Left lung (tissue), 14 donors: ENCODE measurements around the gene CLASP1. TPM values are rescaled to one million over a fixed set of nuclear protein-coding genes. Genes with fewer than 3 reads are reported as not detected.

Source experiments
- ATAC-seq: fragments of 200-7000 bp; cut with Tn5 transposase; one replicate; pipeline ENCODE4 v1.9.1; 2020; ENCODE audit warnings: moderate library complexity
- DNase-seq, 4 donors: peaks; one replicate each; pipeline ENCODE4 v3.0.0-alpha.2; 2013 to 2020
- H3K27ac ChIP-seq, 2 donors: fragments of 200-600 bp; sonication (generic) in 1 of 2; one replicate each; pipeline versions ENCODE4 v1.5.0 to v1.8.0; 2020 to 2021
- H3K27me3 ChIP-seq, 2 donors: fragments of 200-600 bp; sonication (generic) in 1 of 2; one replicate each; pipeline versions ENCODE4 v1.5.0 to v1.8.0; 2020 to 2021
- H3K36me3 ChIP-seq, 2 donors: fragments of 200-600 bp; sonication (generic) in 1 of 2; one replicate each; pipeline versions ENCODE4 v1.5.0 to v1.8.0; 2020 to 2021
- H3K4me1 ChIP-seq, 2 donors: fragments of 200-600 bp; one replicate each; pipeline ENCODE4 v1.8.0; 2021
- H3K4me3 ChIP-seq, 2 donors: fragments of 200-600 bp; sonication (generic) in 1 of 2; one replicate each; pipeline versions ENCODE4 v1.5.0 to v1.8.0; 2020 to 2021; ENCODE audit warnings: mild to moderate bottlenecking in 1 of 2
- H3K9me3 ChIP-seq, 2 donors: fragments of 200-600 bp; sonication (generic) in 1 of 2; one replicate each; pipeline versions ENCODE4 v1.5.0 to v1.8.0; 2020 to 2021
- intact Hi-C, 2 donors: fragments of 100-400 bp; cut with DNase I; formaldehyde crosslinking; loops; one replicate each; pipeline versions ENCODE4 v1.11.2 to v1.14.2; 2022
- long read RNA-seq, 12 donors: library from polyadenylated mRNA in 2 of 12; unstranded in 2 of 12; transcript quantifications; one replicate each; pipeline ENCODE4 v2.0.0 and lab custom pipeline, GENCODE V29; 2019 to 2026
- polyA plus RNA-seq, 6 donors: library from polyadenylated mRNA; unstranded; fragments of 120-200 nt; gene quantifications; one replicate each; pipeline ENCODE4 v1.2.1, GENCODE V29; 2013; ENCODE audit not compliant: insufficient read length in 6 of 6
- total RNA-seq, 2 donors: library from RNA; stranded (reverse); fragmentation: NEBNext Ultra II Directional; extraction: Animal tissue kit (Norgen Biotek cat#: 25700); gene quantifications; one replicate each; pipeline ENCODE4 v1.2.1, GENCODE V29; 2021
- TF ChIP-seq, protein P1 (sequence below), 2 donors: fragments of 200-600 bp; sonication (generic) in 1 of 2; IDR thresholded peaks; one replicate each; pipeline versions ENCODE4 v1.5.0 to v1.8.0; 2021; ENCODE audit warnings: antibody characterized with exemption in 2 of 2
- donor health status: DM: no; HTN: yes; CAD: no.
- donor health status: DM: no; HTN: no; CAD: no.

CLASP1 gene
- total RNA-seq (10 to 100 TPM; 42.9 to 51.7 TPM), polyA plus RNA-seq (10 to 100 TPM; 43.2 to 52.1 (median 48.7) TPM)
- long read RNA-seq, donor 1, partial matches to known transcripts, result 14 of 14 reads
- long read RNA-seq, donor 1, other reads (novel, unspliced or antisense), result 0 of 14 reads
- long read RNA-seq, donor 2, partial matches to known transcripts, result 36 of 36 reads
- long read RNA-seq, donor 2, other reads (novel, unspliced or antisense), result 0 of 36 reads
- long read RNA-seq, donor 3, partial matches to known transcripts, result 75 of 75 reads
- long read RNA-seq, donor 3, other reads (novel, unspliced or antisense), result 0 of 75 reads
- long read RNA-seq, donor 4, partial matches to known transcripts, result 2 of 2 reads
- long read RNA-seq, donor 4, other reads (novel, unspliced or antisense), result 0 of 2 reads
- long read RNA-seq, donor 5, partial matches to known transcripts, result 7 of 7 reads
- long read RNA-seq, donor 5, other reads (novel, unspliced or antisense), result 0 of 7 reads
- long read RNA-seq, donor 6, result 0 reads
- long read RNA-seq, donor 7, result 0 reads
- long read RNA-seq, donor 8, partial matches to known transcripts, result 8 of 8 reads
- long read RNA-seq, donor 8, other reads (novel, unspliced or antisense), result 0 of 8 reads
- long read RNA-seq, donor 9, result 0 reads
- long read RNA-seq, donor 10, partial matches to known transcripts, result 0 of 1 reads
- long read RNA-seq, donor 10, other reads (novel, unspliced or antisense), result 1 of 1 reads
- long read RNA-seq, donor 11, partial matches to known transcripts, result 14 of 14 reads
- long read RNA-seq, donor 11, other reads (novel, unspliced or antisense), result 0 of 14 reads
- long read RNA-seq, donor 12, partial matches to known transcripts, result 6 of 6 reads
- long read RNA-seq, donor 12, other reads (novel, unspliced or antisense), result 0 of 6 reads

DNA sequence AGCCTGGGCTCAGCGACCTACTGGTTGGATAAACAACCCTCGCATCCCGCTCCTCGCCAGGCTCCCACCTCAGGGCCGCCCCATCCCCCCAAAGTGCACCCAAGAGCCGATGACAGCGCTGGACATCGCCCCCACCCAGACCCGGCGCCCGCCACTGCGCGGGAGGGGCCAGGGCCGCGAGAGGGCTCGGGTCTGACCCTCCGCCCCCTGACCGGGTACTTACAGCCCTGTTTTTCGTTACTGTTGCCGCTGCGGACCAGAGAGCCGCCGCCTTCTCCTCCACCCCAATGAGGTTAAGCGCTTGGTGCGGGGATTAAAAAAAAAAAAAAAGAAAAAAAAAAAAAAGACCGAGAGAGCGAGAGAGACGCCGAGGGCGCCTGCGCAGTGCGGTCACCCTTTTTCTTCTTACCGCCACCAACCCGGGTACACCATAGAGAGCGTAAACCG is at the start of gene CLASP1:
Gene CLASP1 (minus strand): TSS at position 314 of the 447 bp plus-strand sequence. CDS start 43,567 bp downstream, outside the sequence.
- TF ChIP-seq, protein P1, sequence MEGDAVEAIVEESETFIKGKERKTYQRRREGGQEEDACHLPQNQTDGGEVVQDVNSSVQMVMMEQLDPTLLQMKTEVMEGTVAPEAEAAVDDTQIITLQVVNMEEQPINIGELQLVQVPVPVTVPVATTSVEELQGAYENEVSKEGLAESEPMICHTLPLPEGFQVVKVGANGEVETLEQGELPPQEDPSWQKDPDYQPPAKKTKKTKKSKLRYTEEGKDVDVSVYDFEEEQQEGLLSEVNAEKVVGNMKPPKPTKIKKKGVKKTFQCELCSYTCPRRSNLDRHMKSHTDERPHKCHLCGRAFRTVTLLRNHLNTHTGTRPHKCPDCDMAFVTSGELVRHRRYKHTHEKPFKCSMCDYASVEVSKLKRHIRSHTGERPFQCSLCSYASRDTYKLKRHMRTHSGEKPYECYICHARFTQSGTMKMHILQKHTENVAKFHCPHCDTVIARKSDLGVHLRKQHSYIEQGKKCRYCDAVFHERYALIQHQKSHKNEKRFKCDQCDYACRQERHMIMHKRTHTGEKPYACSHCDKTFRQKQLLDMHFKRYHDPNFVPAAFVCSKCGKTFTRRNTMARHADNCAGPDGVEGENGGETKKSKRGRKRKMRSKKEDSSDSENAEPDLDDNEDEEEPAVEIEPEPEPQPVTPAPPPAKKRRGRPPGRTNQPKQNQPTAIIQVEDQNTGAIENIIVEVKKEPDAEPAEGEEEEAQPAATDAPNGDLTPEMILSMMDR (IDR thresholded peaks at IDR 0.05), result no peak
- Histone ChIP-seq H3K4me1 (peaks cover 8 to 51% of the 10 kb centered on the region in 2 donors), H3K36me3 (no peaks in the 10 kb centered on the region), H3K27ac (peak within 1 kb of the TSS; percentile 95 to 99), H3K4me3 (peak within 1 kb of the TSS; percentile 79 to 85), H3K9me3 (no peaks in the 10 kb centered on the region), H3K27me3 (no peaks in the 10 kb centered on the region)
- intact Hi-C loops, result no loop called here
- ATAC-seq (peak; percentile 72), DNase-seq (no peak)

DNA sequence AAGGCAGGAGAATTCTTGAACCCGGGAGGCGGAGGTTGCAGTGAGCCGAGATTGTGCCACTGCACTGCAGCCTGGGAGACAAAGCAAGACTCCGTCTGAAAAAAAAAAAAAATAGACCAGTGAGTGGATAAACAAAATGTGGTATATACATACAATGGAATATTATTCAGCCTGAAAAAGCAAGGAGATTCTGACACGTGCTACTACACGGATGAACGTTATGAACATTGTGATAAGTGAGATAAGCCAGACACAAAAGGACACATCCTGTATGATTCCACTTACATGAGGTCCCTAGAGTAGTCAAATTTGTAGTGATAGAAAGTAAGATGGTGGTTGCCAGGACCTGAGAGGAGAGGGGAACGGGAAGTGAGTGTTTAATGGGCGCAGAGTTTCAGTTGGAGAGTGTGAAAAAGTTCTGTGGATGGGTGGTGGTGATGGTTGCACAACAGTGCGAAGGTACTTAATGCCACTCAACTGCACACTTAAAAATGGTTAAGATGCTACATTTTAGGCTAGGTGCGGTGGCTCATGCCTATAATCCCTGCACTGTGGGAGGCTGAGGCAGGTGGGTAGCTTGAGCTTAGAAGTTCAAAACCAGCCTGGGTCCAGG is 49.2 kb upstream of the CLASP1 start:
- intact Hi-C loops, result no loop called here
- no peak overlapping the region for H3K4me3 ChIP-seq
- peak; percentile 53 for ATAC-seq
- H3K27me3 ChIP-seq, result no peaks in the 10 kb centered on the region
- H3K4me1 ChIP-seq, result peaks cover 14 to 33% of the 10 kb centered on the region in 2 donors
- H3K27ac ChIP-seq, result peak overlapping the region in 1 of 2 donors; percentile 63
- H3K36me3 ChIP-seq, result no peaks in the 10 kb centered on the region
- TF ChIP-seq, protein P1 (IDR thresholded peaks at IDR 0.05), result no peak
- H3K9me3 ChIP-seq, result no peaks in the 10 kb centered on the region
- DNase-seq, result no peak

DNA sequence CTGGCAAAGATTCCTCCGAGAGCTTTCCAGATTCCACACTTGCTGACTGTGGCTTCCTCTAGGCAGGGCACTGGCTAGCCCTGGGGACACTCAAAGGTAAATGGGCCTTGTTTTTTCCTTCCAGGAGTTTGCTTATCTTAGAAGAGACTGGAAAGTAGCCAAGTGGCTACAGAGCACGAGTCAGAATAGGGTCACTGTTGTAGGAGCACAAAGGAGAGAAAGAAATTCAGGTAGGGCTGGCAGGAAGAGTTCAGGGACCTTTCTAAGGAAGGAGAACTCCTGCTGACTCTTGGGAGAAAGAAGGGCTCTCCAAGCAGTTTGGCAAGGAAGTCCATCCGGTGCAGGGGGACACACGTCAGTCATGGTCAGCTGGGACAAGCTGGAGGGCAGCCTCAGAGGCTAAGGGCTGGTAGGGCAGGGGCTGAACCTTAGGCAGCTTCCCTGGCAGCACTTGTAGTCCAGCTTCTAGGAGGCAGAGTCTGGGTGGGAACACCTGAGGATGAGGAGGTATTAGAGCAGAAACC is 47.9 kb upstream of the CLASP1 start:
- peak in 2 of 4 donors; percentile 45 to 56 for DNase-seq
- Histone ChIP-seq H3K27me3 (no peaks in the 10 kb centered on the region), H3K4me1 (peaks cover 14 to 33% of the 10 kb centered on the region in 2 donors), H3K36me3 (no peaks in the 10 kb centered on the region), H3K9me3 (no peaks in the 10 kb centered on the region), H3K27ac (peak overlapping the region; percentile 45 to 66), H3K4me3 (no peak overlapping the region)
- TF ChIP-seq, protein P1 (IDR thresholded peaks at IDR 0.05), result no peak
- ATAC-seq, result peak; percentile 73
- intact Hi-C loops, result no loop called here

DNA sequence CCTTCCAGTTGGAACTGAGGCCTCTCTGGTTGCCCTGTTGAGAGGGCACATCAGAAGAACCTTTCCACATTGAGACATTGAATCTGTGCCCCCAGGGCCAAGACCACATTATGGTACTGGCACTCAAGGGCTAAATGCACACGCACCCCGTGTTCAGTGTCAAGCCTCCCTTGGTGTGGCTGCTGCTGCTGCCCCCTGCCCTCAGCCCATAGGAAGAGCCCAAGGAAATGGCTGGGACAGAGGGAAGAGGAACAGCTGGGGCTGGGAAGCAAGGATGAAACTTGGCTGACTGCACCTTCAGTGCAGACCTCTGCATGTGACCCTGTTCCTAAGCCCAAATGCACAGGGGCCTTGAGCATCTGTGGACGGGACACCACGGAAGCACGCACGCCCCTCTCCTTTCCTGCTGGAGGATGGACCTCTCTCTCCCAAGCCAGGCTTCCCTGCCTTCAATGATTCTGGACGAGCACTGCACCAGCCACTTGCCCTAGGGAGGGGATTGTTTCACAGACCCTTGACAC is 47.2 kb upstream of the CLASP1 start:
- TF ChIP-seq, protein P1 (IDR thresholded peaks at IDR 0.05), result no peak
- no peaks in the 10 kb centered on the region for H3K36me3 ChIP-seq
- H3K4me3 ChIP-seq, result no peak overlapping the region
- peak overlapping the region in 1 of 2 donors; percentile 66 for H3K27ac ChIP-seq
- DNase-seq (no peak), ATAC-seq (no peak)
- H3K9me3 ChIP-seq, result no peaks in the 10 kb centered on the region
- intact Hi-C loops, result no loop called here
- no peaks in the 10 kb centered on the region for H3K27me3 ChIP-seq
- H3K4me1 ChIP-seq, result peaks cover 14 to 33% of the 10 kb centered on the region in 2 donors
